GM12801 (cell line): ENCODE results near the gene JAZF1.

Experiments
- CTCF ChIP-seq: IDR thresholded peaks from one replicate; pipeline ENCODE4 v1.5.1; 2011; ENCODE audit warnings: control low read depth; ENCODE audit not compliant: insufficient read length; ENCODE audit errors: extremely low read depth

Gene JAZF1

GRCh38 chr7:27788437-27788836, 392.2 kb downstream of the JAZF1 start:
- TF ChIP-seq CTCF = no peak

GRCh38 chr7:27784399-27785053, 396.1 kb downstream of the JAZF1 start:
- TF ChIP-seq CTCF = no peak

GRCh38 chr7:27782849-27783248, 397.7 kb downstream of the JAZF1 start:
- no peak for TF ChIP-seq CTCF

- TF ChIP-seq CTCF = no peak
Measured at GRCh38 chr7:27781188-27781587, 399.4 kb downstream of the JAZF1 start.
